GM18873 (cell line): ENCODE measurements around the gene UBE2H.
"Not testable (repeated sequence)": the region's sequence is repeated elsewhere in the genome, so short reads cannot be mapped to it uniquely, and the experiment has no call there.

Experiments used
- ATAC-seq: cut with Tn5 transposase; IDR thresholded peaks from one replicate; pipeline ENCODE4 v1.9.1; 2021; ENCODE audit warnings: mild to moderate bottlenecking, moderate library complexity, moderate number of reproducible peaks; ENCODE audit not compliant: unreplicated experiment, low FRiP score

The UBE2H gene

DNA sequence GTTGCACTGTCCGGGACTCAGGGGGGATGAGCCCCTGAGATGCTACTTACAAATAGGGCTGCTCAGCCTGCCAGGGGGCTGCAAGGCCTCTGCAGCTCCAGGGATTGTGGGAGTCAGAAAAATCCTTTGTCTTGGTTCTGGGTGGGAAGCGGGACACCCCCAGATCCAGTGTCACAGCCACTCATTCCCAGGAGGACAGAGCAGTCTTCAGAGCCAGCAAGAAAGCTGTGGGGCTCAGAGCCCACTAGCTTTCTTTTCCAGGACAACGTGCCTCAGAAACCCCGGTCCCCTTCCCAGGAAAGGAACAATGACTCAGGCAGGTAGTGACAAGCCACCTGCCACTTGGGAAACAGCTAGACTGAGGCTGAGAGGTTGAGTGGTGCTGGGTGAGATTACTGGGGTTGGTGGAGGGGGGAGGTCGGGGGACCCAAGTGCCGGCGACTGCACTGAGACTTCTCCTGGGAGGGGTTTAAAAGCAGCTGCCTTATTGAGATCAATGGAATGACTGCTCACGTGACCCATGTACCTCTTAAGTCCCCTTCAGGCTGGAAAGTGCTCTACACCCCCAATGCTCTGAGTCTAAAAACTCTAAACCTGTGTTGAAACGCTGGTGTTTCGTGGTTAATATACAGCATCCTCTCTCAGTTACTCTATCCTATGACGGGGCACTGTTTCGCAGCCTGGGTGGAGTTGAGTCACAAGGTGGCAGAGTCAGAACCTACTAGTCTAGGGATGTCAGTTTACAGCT is 123.6 kb downstream of the UBE2H start:
- ATAC-seq, result no peak

DNA sequence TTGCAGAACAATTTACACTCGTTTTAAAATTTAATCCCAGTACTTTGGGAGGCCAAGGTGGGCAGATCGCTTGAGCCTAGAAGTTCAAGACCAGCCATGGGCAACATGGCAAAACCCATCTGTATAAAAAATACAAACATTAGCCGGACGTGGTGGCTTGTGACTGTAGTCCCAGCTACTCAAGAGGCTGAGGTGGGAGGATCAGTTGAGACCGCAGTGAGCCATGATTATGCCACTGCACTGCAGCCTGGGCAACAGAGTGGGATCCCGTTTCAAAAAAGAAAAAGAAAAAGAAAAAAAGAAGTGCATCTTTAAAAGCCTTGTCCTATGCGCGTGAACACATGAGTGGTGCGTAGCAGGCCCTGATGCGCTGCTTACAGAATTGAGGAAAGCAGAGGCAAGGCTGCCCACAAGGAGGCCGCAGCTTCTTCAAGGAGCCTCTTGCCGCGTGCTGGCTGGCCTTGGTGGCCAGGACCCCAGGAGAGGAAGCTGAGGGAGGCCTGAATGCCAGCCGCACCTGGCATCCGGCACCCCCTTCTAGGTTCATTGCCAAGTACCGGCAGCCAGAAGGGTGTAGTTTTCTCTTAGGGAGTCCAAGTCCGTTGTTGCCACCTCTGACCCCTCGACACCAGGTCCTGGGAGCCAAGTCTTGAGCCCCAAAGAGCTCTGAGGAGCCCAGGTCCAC is 124.5 kb downstream of the UBE2H start:
- ATAC-seq, result no peak

DNA sequence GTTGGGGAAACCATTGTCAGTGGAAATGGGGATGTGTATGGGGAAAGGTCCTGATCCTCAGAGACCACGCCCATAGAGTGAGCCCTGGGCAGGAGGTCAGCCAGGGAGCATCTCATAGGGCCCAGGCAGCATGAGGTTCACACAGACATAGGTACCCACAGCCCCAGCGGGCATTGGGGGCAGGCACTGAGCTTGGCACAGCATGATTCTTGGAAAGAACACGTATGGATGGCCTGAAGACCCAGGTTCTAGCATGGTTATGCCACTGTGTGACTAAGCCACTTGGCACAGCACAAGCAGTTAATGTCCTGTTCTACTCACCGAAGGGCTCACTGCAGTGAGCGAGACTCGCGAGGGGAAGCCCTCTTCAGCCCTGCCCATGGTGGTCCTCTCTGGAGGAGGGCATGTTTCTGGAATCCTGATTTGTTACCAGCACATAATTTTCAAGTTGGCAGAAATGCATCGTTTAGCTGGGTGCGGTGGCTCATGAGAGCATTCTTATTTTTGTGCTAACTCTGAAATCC is 125.2 kb downstream of the UBE2H start:
- no peak for ATAC-seq

DNA sequence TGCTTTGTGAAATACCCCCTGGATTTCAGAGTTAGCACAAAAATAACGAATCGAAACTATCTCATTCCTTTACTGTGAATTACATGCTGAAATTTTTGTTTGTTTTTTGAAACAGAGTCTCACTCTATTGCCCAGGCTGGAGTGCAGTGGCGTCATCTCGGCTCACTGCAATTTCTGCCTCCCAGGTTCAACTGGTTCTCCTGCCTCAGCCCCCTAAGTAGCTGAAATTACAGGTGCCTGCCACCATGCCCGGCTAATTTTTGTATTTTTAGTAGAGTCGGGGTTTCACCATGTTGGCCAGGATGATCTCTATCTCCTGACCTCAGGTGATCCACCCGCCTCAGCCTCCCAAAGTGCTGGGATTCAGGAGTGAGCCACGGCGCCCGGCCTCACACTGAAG is 125.9 kb downstream of the UBE2H start:
- not testable (repeated sequence) for ATAC-seq

DNA sequence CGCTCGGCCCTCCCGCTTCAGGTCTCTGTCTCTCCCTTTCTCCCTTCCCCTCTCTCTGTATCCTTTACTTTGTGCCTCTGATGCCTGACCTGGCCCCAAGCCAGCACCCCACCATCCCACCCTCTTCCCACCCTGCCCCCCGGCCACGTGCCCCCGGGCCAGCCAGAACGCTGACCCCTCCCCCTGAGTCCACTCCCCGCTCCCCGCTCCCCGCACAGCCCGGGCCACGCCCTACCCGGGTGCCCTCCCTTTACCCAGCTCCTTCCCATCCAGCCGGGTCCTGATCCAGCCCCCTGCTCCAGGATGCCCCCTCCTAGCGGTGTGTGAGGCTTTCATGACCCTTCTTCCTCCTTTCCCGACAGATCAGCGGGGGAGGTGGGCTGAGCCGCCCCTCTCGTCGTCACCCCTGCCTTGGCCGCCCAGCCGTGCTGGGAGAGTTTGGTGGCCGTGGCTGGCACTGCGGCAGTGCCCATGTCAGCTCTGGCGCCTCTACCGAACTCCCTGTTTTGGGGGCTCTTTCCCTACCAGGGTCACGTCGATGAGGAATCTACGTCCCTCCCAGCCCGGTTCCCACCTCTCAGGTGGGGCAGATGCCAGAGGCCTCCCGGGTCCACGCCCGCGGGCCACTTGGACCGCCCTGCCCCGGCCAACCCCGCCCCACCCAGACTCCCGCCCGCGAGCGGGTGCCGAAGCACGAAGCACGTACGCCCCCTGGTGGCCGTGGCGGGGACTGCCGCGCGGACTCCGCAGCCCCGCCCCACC is 127.4 kb downstream of the UBE2H start:
- ATAC-seq, result peak; percentile 53

DNA sequence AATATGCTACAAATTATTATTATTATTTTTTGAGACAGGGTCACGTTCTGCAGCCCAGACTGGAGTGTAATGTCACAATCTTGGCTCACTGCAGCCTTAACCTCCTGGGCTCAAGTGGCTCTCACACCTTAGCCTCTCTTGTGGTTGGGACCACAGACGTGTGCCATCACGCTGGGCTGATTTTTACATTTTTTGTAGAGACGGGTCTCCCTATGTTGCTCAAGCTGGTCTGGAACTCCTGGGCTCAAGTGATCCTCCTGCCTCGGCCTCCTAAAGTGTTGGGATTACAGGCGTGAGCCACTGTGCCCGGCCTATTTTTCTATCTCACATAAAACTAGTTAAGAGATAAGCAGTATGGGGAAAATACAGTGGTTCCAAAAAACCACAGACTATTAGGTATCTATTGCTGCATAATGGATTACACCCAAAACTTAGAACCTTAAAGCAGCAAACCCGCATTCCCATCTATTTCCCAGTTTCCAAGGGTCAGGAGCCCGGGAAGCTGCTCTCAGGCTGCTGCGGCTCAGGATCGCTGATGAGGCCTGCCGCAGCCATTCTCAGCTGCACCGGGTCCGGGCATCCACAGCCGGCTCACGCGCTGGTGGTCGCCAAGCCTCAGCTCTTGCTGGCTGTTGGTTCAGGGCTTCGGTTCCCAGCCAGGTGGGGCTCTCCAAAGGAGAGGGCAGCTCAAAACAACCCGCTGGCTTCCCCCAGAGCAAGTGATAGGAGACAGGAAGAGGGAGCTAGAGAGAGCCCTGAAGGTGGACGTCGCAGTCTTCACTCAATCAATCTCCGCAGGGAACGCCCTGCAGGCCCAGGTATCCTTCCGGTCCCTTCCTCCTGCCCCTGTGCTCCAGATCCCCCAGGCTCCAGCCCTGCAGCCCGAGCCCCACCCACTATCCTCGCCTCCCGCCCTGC is 128.2 kb downstream of the UBE2H start:
- ATAC-seq, result peak; percentile 23

DNA sequence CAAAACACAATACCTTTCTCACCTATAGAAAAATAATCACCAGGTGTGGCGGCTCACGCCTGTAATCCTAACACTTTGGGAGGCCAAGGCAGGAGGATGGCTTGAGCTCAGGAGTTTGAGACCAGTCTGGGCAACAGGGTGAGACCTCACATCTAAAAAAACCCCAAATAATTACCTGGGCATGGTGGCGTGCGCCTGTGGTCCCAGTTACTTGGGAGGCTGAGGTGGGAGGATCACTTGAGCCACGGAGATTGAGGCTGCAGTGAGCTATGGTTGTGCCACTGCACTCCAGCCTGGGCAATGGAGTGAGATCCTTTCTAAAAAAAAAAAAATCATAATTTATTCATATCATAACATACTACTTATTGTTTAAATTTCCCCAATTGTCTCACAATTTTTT is 129.6 kb downstream of the UBE2H start:
- not testable (repeated sequence) for ATAC-seq

DNA sequence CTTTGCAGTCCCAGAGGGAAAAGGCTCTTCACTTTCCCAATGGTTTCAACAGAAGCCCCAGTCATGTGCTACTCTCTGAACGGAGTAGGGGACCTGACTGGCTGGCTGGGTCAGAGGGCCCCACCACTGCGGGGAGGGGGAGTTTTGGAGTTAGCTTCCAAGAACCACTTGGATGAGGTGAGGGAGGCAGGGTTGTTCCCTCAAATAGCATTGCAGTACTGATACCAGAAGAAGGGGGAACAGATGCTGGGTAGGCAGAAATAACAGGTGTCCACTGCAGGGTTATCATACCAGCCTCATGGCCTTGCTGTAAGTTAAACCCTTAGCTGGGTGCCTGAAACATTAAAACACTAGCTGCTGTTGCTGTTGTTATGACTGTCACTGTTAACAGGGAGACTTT is 131.3 kb downstream of the UBE2H start:
- ATAC-seq, result no peak

DNA sequence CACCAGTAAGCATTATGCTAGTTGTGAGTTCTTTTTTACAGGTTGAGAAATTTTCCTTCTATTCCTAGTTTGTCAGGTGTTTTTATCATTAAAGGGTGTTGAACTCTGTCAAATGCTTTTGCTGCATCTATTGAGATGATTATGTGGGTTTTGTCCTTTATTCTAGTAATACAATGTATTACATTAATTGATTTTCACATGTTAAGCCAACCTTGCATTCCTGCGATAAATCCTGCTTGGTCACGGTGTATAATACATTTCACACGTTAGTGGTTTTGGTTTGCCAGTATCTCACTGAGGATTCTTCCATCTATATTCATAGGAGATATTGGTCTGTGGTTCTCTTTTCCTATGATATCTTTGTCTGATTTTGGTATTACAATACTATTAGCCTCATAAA is 136.0 kb downstream of the UBE2H start:
- ATAC-seq, result no peak

DNA sequence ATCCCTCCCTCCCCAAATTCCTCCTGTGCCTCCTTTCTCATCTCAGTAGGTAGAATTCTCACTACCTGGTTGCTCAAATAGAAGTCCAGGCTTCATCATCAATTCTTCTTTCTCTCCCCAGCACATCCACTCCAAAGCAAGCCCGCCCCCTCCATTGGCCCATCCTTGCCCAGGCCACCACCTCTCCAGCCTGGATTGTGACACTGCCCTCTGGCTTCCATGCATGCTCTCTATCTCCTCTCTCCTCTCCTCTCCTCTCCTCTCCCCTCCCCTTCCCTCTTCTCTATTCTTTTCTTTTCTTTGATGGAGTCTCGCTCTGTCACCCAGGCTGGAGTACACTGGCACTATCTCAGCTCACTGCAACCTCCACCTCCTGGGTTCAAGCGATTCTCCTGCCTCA is 144.9 kb downstream of the UBE2H start:
- no peak for ATAC-seq

DNA sequence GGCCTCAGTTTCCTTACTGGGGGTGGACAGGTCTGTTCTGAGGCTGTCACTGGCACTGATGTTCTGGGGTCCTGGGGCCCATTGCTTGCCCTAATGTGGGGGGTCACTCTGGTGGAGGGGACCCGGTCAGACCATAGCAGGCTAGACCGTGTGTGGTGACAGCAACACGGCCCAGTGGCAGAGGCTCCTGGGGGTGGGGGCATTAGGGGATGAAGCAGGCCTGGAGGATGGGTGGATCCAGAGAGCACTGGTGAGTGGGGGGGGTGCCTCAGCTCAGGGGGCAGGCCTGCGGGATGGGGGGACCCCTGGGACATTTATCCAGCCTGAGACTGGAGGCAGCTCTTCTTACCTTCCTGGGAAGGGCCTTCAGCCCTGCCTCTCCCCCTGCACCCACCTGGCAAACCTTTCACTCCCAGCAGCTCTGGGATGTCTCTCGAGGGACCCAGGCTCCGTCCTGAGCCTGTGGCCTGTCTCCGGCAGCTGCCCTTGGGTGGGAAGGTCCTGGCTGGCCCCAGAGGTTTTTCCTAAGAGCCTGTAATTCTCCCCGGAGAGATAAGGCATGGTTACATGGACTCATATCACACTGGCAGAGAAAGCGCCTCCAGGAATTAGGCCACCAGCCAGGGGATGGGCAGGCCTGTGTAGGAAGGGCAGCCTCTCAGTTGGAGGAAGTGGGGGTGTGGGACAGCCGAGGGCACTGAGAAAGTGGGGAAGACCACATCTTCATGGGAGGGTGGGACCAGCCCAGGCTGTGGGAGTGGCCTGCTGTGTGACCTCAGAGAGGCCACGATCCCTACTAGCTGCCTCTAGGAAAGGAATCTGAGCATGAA is 147.7 kb downstream of the UBE2H start:
- ATAC-seq, result no peak

DNA sequence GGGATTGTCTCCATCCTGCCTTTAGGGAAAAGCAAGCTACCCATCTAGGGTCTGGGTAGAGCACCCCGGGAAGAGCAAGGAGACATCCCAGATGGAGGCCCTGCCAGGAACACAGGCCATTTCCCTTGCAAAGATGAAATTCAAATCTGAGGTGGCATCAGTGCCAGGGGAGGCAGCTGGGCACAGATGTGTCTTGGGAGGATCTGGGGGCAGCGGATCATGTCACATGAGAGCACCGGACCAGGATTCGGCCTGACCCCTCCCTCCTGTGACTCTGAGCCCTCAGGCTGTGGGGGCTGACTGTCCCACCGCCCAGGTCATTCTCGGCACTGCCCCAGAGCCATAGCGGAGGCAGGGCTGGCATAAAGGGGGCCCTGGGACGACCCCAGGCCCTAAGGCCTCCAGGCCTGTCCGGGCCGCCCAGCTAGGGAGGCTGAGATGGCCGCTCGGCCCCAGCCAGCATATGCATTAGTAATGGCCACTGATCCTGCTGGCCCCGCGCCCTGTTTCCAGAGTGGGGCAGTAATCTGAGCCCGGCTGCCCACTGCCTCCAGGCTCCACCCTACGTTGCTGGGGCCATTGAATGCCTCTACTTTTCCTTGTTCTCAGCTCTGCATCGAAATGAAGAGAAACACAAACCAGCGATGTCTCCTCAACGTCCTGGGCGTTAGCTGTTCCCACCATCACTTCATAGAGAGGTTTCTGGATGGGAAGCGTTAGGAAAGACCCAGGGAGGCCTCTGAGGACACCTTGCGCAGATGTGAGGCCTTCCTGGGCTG is 148.5 kb downstream of the UBE2H start:
- ATAC-seq, result no peak

DNA sequence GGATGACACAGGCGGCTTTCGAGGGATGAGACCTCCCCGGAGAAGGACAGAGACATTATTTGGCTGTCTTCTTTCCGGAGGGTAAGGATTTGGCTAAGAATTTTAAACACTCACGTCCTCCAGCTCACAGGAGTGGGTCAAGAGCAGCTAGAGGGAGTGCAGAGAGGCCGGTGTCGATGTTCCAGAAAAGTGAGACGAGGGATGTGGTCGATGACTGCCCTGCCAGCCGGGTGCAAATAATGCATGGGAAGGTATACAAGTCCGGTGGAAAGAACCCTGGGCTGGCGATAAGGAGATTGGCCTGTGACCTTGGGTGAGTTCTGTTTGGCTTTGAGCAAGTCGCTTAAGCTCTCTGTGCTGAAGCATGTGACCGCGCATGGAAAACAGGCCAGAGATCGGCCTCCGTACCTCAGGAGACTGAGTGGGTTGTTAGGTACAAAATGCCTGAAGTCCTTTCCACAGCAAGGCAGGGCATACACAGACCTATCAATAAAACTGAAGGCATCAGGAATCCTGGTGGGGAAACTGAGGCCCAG is 149.1 kb downstream of the UBE2H start:
- no peak for ATAC-seq

DNA sequence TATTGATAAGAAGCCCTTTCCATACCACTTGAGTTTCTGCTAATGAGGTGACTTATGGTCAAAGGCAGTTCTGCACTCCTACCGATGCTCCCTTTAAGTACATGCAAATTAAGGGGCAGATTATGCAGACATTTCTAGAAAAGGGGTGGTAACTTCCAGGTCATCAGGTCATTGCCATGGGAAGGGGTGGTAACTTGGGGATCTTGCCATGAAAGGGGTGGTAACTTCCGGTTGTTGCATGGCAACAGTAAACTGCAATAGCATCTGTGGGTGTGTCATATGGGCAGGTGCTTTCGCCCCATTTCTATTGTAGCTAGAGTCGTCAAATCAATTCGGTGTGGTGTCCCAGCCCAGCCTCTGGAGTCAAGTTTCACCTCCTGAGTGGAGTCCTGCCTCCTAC is 150.9 kb downstream of the UBE2H start:
- ATAC-seq, result no peak

DNA sequence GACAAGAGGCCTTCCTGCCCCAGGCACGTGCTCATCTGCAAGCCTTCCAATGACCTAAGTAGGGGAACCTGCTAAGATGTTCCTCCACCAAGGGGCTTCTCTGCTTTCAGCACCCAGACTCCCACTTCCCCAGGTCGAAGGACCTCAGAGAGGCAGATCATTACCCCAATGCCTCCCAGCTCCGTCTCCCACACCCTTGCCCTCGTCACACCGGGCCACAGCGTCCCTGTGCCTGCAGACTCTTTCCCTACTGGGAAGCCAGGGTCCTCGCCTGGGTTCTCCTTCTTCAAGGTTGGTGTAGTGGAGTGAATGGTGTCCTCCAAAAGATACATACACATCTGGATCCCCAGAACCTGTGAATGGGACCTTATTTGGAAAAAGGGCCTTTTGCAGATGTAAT is 151.9 kb downstream of the UBE2H start:
- no peak for ATAC-seq

DNA sequence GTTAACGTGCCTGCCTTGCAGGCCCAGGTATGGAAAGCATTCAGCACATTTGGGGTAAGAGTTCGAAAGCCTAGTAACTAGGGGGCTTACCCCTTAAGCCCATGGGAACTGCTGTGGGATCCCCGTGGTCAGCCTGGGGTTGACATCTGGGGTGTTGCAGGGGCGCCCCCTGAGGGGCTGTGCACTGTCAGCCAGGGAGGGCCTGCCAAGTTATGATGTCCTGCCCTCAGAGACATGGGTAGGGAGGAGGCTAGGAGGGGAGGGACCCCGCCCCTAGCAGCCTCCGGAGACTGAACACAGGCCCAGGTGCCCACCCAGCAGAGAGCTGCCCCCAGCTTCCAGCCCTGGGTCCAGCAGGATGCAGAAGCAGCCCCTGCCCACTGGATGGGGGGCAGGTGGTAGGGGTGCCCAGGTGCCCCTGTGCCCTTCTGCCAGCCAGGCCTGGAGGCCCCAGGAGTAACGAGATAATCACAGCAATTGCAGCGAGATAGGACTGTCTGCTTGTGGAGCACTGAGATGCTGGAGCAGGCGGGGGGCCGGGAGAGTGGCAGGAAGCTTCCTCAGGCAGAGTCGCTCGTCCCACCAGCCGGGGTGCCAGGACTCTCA is 153.3 kb downstream of the UBE2H start:
- no peak for ATAC-seq

DNA sequence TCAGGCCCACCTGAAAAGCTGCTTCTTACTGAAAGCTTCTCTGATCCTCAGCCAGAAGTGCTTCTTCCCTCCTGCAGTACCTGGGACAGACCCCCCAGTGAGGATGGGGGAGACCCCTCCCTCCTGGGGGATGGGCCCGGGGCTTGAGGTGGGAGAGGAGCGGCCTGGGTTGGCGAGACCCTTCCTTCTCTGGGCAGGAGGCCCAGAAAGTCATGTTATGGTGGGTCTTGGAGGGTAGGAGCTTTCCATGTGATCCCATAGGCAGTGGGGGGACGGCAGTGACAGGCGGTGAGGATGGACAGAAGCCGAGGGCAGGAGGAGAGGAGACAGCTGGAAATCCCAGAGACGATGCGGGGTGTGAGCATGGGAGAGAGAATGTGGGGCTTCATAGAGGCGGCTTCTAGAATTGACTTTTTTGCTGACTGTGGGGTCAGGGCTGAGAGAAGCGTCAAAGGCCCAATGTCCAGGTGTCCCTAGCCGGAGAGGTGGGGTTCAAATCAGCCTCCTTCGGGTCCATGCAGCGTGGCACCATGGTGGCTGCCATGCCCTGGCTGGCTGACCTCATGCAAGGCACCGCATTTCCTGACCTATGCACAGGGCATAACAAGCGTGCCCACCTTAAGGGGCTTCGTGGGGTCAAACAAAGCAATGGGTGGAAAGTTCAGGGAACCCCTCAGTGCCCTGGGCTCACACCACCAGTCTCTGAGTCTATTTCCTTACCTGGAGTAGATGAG is 154.0 kb downstream of the UBE2H start:
- ATAC-seq, result no peak
